ENCODE measurements around the gene BIRC7.

Gene BIRC7

DNA sequence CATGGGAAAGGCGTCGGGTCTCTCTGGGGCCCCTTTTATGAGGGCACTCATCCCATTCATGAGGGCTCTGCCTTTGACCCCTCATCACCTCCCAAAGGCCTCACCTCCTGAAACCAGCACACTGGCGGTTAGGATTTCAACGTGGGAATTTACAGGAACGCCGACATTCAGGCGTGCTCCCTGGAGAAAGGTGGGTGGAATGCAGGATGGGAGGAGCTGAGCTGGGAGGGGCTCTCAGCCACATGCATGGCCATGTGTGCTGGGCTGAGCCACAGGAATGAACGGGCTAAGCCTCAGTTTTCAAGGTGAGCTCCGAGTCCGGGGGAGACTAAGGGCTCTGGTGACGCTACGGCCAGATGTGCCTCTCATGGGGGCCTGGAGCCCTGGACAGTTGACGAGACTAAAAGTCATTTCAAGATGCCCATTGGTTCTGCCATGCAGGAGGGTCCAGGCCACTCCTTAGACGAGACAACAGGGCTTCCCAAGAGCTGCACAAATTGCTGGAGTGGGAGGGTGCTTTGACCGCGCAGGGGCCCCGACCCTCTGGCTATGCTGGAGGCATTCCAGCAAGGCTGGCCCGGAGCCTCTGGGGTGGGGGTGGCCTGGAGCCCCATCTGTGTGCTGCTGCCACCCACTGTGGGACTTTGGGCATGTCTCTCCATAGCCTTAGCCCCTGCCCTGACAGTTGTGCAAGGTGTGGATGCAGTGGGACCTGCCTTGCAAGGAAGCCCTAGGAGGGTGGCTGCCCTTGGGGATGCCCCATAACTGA is 33.1 kb downstream of the BIRC7 start:
- Histone ChIP-seq H3K36me3 (no peaks in the 10 kb centered on the region), H3K9me3 (no peaks in the 10 kb centered on the region), H3K27ac (no peak overlapping the region), H3K4me1 (ENCODE audit: control insufficient read depth in 1 of 2, insufficient read depth in 1 of 2, low read depth in 1 of 2, low read length in 1 of 2) (peaks cover 14 to 15% of the 10 kb centered on the region in 2 experiments), H3K4me3 (ENCODE audit: low read depth in 1 of 2, low read length in 1 of 2) (no peak overlapping the region), H3K27me3 (peaks cover 61% of the 10 kb centered on the region)
- TF ChIP-seq, protein P1, sequence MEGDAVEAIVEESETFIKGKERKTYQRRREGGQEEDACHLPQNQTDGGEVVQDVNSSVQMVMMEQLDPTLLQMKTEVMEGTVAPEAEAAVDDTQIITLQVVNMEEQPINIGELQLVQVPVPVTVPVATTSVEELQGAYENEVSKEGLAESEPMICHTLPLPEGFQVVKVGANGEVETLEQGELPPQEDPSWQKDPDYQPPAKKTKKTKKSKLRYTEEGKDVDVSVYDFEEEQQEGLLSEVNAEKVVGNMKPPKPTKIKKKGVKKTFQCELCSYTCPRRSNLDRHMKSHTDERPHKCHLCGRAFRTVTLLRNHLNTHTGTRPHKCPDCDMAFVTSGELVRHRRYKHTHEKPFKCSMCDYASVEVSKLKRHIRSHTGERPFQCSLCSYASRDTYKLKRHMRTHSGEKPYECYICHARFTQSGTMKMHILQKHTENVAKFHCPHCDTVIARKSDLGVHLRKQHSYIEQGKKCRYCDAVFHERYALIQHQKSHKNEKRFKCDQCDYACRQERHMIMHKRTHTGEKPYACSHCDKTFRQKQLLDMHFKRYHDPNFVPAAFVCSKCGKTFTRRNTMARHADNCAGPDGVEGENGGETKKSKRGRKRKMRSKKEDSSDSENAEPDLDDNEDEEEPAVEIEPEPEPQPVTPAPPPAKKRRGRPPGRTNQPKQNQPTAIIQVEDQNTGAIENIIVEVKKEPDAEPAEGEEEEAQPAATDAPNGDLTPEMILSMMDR (IDR thresholded peaks at IDR 0.05) = no peak

DNA sequence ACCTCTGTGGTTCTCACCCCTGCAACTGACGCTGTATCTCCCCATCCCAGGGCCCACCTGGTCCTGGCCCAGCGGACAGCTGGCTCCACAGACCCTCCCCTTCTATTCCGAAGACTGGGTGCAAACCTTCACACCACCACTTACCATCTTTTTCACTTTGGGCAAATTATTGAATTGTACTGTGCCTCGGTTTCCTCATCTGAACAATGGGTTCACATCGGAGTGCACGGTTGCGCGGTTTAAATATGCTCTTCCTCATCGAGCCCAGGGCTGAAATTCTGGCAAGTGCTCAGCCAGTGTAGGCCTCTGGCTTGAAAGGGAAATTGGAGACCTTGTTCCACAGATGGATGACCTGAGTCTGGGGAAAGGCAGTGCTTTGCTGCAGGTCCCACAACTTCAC is 34.0 kb downstream of the BIRC7 start:
- Histone ChIP-seq H3K9me3 (no peaks in the 10 kb centered on the region), H3K4me1 (ENCODE audit: control insufficient read depth in 1 of 2, insufficient read depth in 1 of 2, low read depth in 1 of 2, low read length in 1 of 2) (peaks cover 15 to 16% of the 10 kb centered on the region in 2 experiments), H3K4me3 (ENCODE audit: low read depth in 1 of 2, low read length in 1 of 2) (no peak overlapping the region), H3K36me3 (no peaks in the 10 kb centered on the region), H3K27me3 (peaks cover 52% of the 10 kb centered on the region), H3K27ac (no peak overlapping the region)
- TF ChIP-seq, protein P1 (IDR thresholded peaks at IDR 0.05) = no peak

DNA sequence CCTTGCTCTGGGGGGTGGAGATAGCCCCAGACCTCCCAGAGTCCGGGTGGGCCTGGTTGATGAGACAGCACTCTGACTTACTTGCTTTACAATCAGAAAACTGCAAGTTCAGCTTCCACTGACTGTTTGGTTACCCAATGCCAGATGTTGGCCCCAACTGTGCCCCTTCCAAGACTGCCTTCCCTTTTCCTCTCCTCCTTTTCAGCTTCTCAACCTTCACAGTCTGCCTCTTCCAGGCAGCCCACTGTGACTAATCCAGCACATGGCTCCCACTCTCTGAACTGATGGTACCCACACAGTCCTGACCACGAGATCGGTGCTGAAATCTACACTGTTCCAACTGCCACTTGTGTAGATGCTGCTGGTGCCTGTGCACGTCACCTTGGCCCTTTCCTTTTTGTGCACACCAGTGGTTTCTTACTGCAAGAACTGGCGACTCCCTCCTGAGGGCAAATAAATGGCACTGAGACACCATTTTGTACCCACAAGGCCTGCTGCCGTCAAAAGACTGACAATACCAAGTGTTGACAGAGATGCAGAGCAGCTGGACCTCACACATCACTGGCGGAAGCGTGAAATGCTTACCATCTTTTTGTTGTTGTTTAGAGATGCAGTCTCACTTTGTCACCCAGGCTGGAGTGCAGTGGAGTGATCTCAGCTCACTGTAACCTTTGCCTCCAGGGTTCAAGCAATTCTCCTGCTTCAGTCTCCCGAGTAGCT is 35.1 kb downstream of the BIRC7 start:
- peaks cover 42% of the 10 kb centered on the region for H3K27me3 ChIP-seq
- no peak overlapping the region for H3K27ac ChIP-seq
- H3K4me3 ChIP-seq (ENCODE audit: low read depth in 1 of 2, low read length in 1 of 2) = no peak overlapping the region
- peaks cover 15 to 16% of the 10 kb centered on the region in 2 experiments for H3K4me1 ChIP-seq (ENCODE audit: control insufficient read depth in 1 of 2, insufficient read depth in 1 of 2, low read depth in 1 of 2, low read length in 1 of 2)
- TF ChIP-seq, protein P1 (IDR thresholded peaks at IDR 0.05) = no peak
- no peaks in the 10 kb centered on the region for H3K9me3 ChIP-seq
- no peaks in the 10 kb centered on the region for H3K36me3 ChIP-seq

DNA sequence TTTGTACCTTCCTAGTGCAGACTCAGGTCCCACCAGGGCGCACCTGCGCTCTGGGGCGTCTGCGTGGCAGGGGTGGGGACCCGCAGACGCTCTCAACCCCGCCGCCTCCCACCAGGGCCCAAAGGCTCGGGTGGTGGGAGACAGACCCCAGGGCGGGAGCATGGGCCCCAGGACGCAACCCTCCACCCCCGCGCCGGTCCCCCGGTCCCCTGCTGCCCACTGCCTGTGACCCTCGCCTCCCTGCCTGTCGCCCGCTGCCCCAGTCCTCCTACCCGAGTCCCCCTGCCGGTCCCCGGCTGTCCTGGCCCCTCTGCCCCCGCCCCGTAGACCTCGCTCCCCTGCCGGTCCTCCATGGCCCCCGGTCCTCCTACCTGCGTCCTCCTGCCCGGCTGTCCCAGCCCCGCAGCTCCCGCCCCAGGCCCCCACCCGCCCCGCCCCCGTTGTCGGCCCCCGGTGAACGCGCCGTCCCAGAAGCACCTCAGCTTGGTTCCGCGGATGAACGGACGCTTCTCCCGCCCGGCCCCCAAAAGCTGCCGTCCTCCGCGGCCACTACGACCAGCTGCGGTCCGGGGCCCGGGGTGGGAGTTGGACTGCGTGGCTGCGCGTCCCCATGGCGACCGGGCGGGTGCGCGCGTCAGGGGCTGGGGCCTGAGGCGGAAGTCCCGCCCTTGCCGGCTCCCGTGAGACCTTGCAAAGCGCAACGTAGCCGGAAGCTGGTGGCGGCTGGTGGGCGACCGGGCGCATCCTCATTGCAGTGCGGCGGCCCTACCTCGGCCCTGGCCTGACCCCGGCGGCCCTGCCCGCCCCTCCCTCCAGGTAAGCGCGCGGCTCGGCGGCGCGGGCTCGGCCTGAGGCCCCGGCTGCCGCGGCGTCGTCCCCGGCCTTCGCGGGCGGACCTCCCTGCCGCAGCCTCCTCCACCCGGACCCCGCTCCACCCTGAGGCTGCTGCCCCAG is 36.7 kb downstream of the BIRC7 start, which contains the start of gene ARFGAP1:
Gene ARFGAP1 (plus strand): TSS at position 709 of the 954 bp plus-strand sequence. CDS start 2,768 bp downstream, outside the sequence.
- TF ChIP-seq, protein P1 (IDR thresholded peaks at IDR 0.05) = peak; percentile 16

DNA sequence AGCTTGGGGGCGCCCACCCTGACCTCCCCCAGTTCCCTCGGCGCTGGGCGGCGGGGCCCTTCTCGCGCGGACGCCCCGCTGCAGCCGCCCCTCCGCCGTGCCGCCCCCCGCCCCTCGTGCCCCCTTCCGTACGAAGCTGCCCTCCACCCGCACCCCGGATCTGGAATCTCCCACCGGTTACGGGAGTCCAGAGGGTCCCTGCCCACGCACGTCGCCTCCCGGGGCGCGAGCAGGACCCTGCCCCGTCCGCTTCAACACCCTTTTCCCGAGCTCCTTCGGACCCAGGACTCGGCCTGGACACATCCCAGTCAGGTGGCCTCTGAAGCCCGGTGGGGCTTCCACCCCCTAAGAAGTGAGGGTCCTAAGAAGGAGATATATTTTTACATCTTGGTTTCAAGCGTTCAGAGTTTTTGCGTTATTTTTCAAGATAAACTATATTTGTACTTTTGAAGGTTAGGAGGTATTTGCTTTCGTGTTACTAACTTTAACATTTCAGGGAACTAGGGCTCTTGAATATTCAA is 37.4 kb downstream of the BIRC7 start:
- Histone ChIP-seq H3K27me3 (peaks cover 30% of the 10 kb centered on the region), H3K4me3 (ENCODE audit: low read depth in 1 of 2, low read length in 1 of 2) (peak overlapping the region; percentile 79 to 83), H3K36me3 (peaks cover 23% of the 10 kb centered on the region), H3K9me3 (no peaks in the 10 kb centered on the region), H3K4me1 (ENCODE audit: control insufficient read depth in 1 of 2, insufficient read depth in 1 of 2, low read depth in 1 of 2, low read length in 1 of 2) (peaks cover 15 to 16% of the 10 kb centered on the region in 2 experiments), H3K27ac (peak overlapping the region; percentile 61)
- TF ChIP-seq, protein P1 (IDR thresholded peaks at IDR 0.05) = no peak

More for the DNA sequence above, 36.7 kb downstream of the BIRC7 start, which contains the start of gene ARFGAP1:
- H3K4me3 ChIP-seq (ENCODE audit: low read depth in 1 of 2, low read length in 1 of 2) = peak within 1 kb of the TSS; percentile 79 to 83
- no peaks in the 10 kb centered on the region for H3K9me3 ChIP-seq
- peak within 1 kb of the TSS; percentile 61 for H3K27ac ChIP-seq
- H3K27me3 ChIP-seq = peaks cover 38% of the 10 kb centered on the region
- peaks cover 15 to 16% of the 10 kb centered on the region in 2 experiments for H3K4me1 ChIP-seq (ENCODE audit: control insufficient read depth in 1 of 2, insufficient read depth in 1 of 2, low read depth in 1 of 2, low read length in 1 of 2)
- H3K36me3 ChIP-seq = peaks cover 16% of the 10 kb centered on the region

Data from neutrophil (primary cell).